Measurements from ENCODE around the gene LYRM4.

DNA sequence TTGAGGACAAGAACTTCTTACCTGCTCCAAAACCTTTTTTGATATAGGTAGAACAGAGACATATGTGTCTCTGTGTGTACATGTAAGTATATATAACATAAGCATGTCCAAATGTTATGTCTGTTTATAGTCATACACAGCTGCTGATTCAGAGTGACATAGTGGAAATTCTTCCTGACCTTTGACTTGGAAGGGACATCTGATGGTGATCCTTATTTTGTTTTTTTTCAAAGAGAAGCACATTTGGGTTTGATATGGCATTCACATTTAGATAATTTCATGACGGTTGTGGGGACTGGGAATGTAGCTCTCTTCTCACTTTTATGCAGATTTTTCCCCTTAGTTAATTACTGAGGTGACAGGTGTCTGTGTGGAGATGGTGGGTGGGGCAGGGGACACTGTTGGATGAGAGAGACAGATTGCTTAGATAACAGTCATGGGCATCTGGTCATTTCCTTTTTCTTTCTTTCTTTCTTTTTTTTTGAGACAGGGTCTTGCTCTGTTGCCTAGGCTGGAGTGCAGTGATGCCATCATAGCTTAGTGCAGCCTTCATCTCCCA lies 39.5 kb upstream of the LYRM4 start:
- no peak for TF ChIP-seq CTCF (IDR thresholded peaks at IDR 0.05; ENCODE audit: low read depth, low read length)
- no peak for TF ChIP-seq EZH2phosphoT487 (IDR thresholded peaks at IDR 0.05; ENCODE audit: low read depth)
